K562 (cell line): ENCODE results near the gene TTC39A. TPM values are rescaled to one million over a fixed set of nuclear protein-coding genes. Genes with fewer than 3 reads are reported as not detected.

ENCODE experiments used
- BCOR ChIP-seq: fragments of 450-650 bp; IDR thresholded peaks from 2 replicates; pipeline ENCODE4 v1.6.1; 2016
- DNMT1 ChIP-seq: fragments of 450-650 bp; IDR thresholded peaks from 2 replicates; pipeline ENCODE4 v1.6.1; 2016; ENCODE audit warnings: antibody characterized with exemption, mild to moderate bottlenecking
- EGR1 ChIP-seq: fragments of 450-650 bp; conservative IDR thresholded peaks from 2 replicates; pipeline ENCODE4 v1.6.1; 2017; ENCODE audit warnings: mild to moderate bottlenecking
- GTF2F1 ChIP-seq: IDR thresholded peaks from 2 replicates; pipeline ENCODE4 v1.6.1; 2011; ENCODE audit warnings: low read depth, low read length, improper control_type of control experiment
- KAT7 ChIP-seq: sonication (generic); formaldehyde crosslinking; IDR thresholded peaks from 2 replicates; pipeline ENCODE4 v1.8.0; 2022; ENCODE audit warnings: missing genetic modification reagents, mild to moderate bottlenecking, borderline replicate concordance
- KDM1A ChIP-seq, 2 experiments: fragments of 450-650 bp; IDR thresholded peaks; 2 replicates each; pipeline ENCODE4 v1.6.1; 2016; ENCODE audit warnings: mild to moderate bottlenecking in 2 of 2
- MCM5 ChIP-seq: fragments of 450-650 bp; IDR thresholded peaks from 2 replicates; pipeline ENCODE4 v1.6.1; 2016; ENCODE audit warnings: low read depth
- MITF ChIP-seq: IDR thresholded peaks from 2 replicates; pipeline ENCODE4 v1.6.1; 2014; ENCODE audit warnings: antibody characterized with exemption
- MYC ChIP-seq, 2 experiments: fragments of 250-450 bp in 1 of 2; sonication (Bioruptor Pico) in 1 of 2; IDR thresholded peaks; 2 replicates each; pipeline versions ENCODE4 v1.5.1 to v1.6.1; 2012 to 2021; ENCODE audit warnings: low read depth in 2 of 2, borderline replicate concordance in 1 of 2, improper control_type of control experiment in 1 of 2, low read length in 1 of 2, mild to moderate bottlenecking in 1 of 2, moderate library complexity in 1 of 2
- NR2F6 ChIP-seq: fragments of 450-650 bp; formaldehyde crosslinking; IDR thresholded peaks from 2 replicates; pipeline ENCODE4 v1.4.0; 2020; ENCODE audit warnings: mild to moderate bottlenecking
- PPARD ChIP-seq: fragments of 250-450 bp; sonication (Bioruptor Pico); IDR thresholded peaks from 2 replicates; pipeline ENCODE4 v1.8.0; 2022; ENCODE audit warnings: inconsistent platforms, mild to moderate bottlenecking, moderate library complexity
- SIX5 ChIP-seq, 2 experiments: IDR thresholded peaks; 2 replicates each; pipeline ENCODE4 v1.6.1; 2011; ENCODE audit warnings: low read length in 2 of 2, borderline replicate concordance in 1 of 2, low read depth in 1 of 2, mild to moderate bottlenecking in 1 of 2, moderate library complexity in 1 of 2; ENCODE audit not compliant: insufficient read depth in 1 of 2
- SMARCA5 ChIP-seq: fragments of 450-650 bp; IDR thresholded peaks from 2 replicates; pipeline ENCODE4 v1.6.1; 2016
- TARDBP ChIP-seq: fragments of 450-650 bp; IDR thresholded peaks from 2 replicates; pipeline ENCODE4 v1.6.1; 2016
- ZNF217 ChIP-seq: sonication (generic); formaldehyde crosslinking; IDR thresholded peaks from 2 replicates; pipeline ENCODE4 v1.8.0; 2022; ENCODE audit warnings: mild to moderate bottlenecking, missing genetic modification reagents
- ZNF324 ChIP-seq: fragments of 250-450 bp; sonication (Bioruptor Pico); IDR thresholded peaks from 2 replicates; pipeline ENCODE4 v1.4.0; 2020; ENCODE audit warnings: mild to moderate bottlenecking
- ZNF551 ChIP-seq: fragments of 250-450 bp; sonication (Bioruptor Pico); IDR thresholded peaks from 2 replicates; pipeline ENCODE4 v1.5.0; 2021; ENCODE audit warnings: mild to moderate bottlenecking, moderate library complexity
- ZNF609 ChIP-seq: sonication (generic); formaldehyde crosslinking; IDR thresholded peaks from 2 replicates; pipeline ENCODE4 v1.8.1; 2023; ENCODE audit warnings: missing genetic modification reagents, mild to moderate bottlenecking, borderline replicate concordance
- ZNF75A ChIP-seq: fragments of 450-650 bp; formaldehyde crosslinking; IDR thresholded peaks from 2 replicates; pipeline ENCODE4 v1.4.0; 2020; ENCODE audit warnings: mild to moderate bottlenecking
- polyA plus RNA-seq, 8 experiments: library from polyadenylated mRNA; depleted of rRNA in 4 of 8; stranded (reverse) in 5 of 8; unstranded in 3 of 8; fragments of >200 nt; fragmentation: Nextera tagmentation in 2 of 8; fragmentation: Illumina TruSeq in 1 of 8; extraction: Ambion mirVana in 2 of 8; extraction: Trizol in 1 of 8; gene quantifications; 2 replicates each; pipeline versions ENCODE4 v1.2.1 to v1.2.3, GENCODE V29; 2011 to 2014; ENCODE audit warnings: inconsistent platforms in 1 of 8, missing spikeins in 1 of 8
- total RNA-seq, 7 experiments: library from RNA; depleted of rRNA in 6 of 7; stranded (reverse); fragments of >200 nt in 6 of 7; fragmentation: Illumina TruSeq in 2 of 7; extraction: Trizol in 2 of 7; gene quantifications; 2 replicates each; pipeline versions ENCODE4 v1.2.1 to v1.2.3, GENCODE V29; 2011 to 2021; ENCODE audit warnings: low replicate concordance in 1 of 7
- TF ChIP-seq, protein P1 (sequence below), 2 experiments: IDR thresholded peaks; 2 replicates each; pipeline ENCODE4 v1.6.1; 2011; ENCODE audit warnings: borderline replicate concordance in 1 of 2, control low read depth in 1 of 2, low read depth in 1 of 2, low read length in 1 of 2, mild to moderate bottlenecking in 1 of 2, mixed read lengths in 1 of 2, moderate library complexity in 1 of 2; ENCODE audit not compliant: insufficient read depth in 1 of 2, insufficient read length in 1 of 2, poor library complexity in 1 of 2, severe bottlenecking in 1 of 2; ENCODE audit errors: extremely low read depth in 1 of 2
- TF ChIP-seq, protein P2 (sequence below): sonication (generic); IDR thresholded peaks from 2 replicates; pipeline ENCODE4 v1.6.1; 2016

The TTC39A gene
- total and polyA plus RNA-seq, 9 of the 15 experiments (the other 6 are each of a cell fraction or from before 2014, with no cell fraction given) = 0.18 to 0.82 (median 0.35) TPM

DNA sequence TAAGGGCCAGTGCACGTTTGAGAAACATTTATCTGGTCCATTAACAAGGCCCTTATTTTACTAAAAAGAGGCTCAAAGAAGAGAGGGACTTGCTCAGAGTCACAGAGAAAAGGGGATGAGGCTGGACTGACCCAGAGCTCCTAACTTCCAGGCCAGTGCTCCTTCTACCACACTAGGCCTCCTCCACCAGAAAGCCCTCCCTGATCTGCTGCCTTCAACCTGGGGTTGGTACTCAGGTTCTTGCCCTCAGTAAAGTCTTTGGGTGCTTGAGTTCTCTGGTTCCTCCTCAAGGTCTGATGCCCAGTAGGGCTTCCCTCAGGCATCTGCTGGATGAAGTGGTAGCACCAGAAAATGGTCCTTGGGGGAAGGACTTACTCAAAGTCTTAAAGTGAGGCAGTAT lies 26.0 kb downstream of the TTC39A start (continued):
- TF ChIP-seq BCOR (peak; percentile 65; the same call in 1 of the 2 replicates), MYC (IDR thresholded peaks at IDR 0.05; ENCODE audit: low read depth, low read length) (no peak), MYC (CRISPR knock-in tag; IDR thresholded peaks at IDR 0.05; ENCODE audit: borderline replicate concordance, low read depth) (no peak), MITF (no peak), PPARD (CRISPR knock-in tag) (no peak), KAT7 (no peak), KDM1A (IDR thresholded peaks at IDR 0.05) (0 out of 4 replicates have a peak, but pooled peaks of 1 of the 2 experiments have one; percentile 13), SIX5 (IDR thresholded peaks at IDR 0.05; ENCODE audit: borderline replicate concordance in 1 of 2, insufficient read depth in 1 of 2, low read depth in 1 of 2, low read length in 2 of 2) (no peak), SMARCA5 (peak; percentile 42; the same call in 1 of the 2 replicates), GTF2F1 (no peak), NR2F6 (no peak), MCM5 (no peak), ZNF609 (CRISPR knock-in tag) (no peak), ZNF75A (CRISPR knock-in tag) (no peak), ZNF551 (CRISPR knock-in tag) (no peak), DNMT1 (no peak), ZNF217 (CRISPR knock-in tag) (no peak), EGR1 (no peak), TARDBP (no peak), ZNF324 (CRISPR knock-in tag) (no peak)
- TF ChIP-seq, protein P1, sequence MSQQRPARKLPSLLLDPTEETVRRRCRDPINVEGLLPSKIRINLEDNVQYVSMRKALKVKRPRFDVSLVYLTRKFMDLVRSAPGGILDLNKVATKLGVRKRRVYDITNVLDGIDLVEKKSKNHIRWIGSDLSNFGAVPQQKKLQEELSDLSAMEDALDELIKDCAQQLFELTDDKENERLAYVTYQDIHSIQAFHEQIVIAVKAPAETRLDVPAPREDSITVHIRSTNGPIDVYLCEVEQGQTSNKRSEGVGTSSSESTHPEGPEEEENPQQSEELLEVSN (IDR thresholded peaks at IDR 0.05; ENCODE audit: borderline replicate concordance in 1 of 2, extremely low read depth in 1 of 2, insufficient read depth in 1 of 2, insufficient read length in 1 of 2, low read depth in 1 of 2, low read length in 1 of 2, poor library complexity in 1 of 2, severe bottlenecking in 1 of 2) = no peak
- TF ChIP-seq, protein P2, sequence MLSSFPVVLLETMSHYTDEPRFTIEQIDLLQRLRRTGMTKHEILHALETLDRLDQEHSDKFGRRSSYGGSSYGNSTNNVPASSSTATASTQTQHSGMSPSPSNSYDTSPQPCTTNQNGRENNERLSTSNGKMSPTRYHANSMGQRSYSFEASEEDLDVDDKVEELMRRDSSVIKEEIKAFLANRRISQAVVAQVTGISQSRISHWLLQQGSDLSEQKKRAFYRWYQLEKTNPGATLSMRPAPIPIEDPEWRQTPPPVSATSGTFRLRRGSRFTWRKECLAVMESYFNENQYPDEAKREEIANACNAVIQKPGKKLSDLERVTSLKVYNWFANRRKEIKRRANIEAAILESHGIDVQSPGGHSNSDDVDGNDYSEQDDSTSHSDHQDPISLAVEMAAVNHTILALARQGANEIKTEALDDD = no peak
